GM08714 (cell line): ENCODE results near the gene ECHDC1.

Experiments used
- H3K4me3 ChIP-seq: fragments of 200-500 bp; sonication (Bioruptor generic); 2 replicates; pipeline ENCODE4 v1.5.1; 2014; ENCODE audit warnings: mild to moderate bottlenecking, low read length, inconsistent platforms
- ZNF274 ChIP-seq: IDR thresholded peaks from 2 replicates; pipeline ENCODE4 v1.6.1; 2012; ENCODE audit warnings: mild to moderate bottlenecking, low read depth, low read length

Gene ECHDC1

GRCh38 chr6:127317388-127318128, 25.9 kb downstream of the ECHDC1 start:
- TF ChIP-seq ZNF274 = no peak
- no peak overlapping the region for H3K4me3 ChIP-seq

DNA sequence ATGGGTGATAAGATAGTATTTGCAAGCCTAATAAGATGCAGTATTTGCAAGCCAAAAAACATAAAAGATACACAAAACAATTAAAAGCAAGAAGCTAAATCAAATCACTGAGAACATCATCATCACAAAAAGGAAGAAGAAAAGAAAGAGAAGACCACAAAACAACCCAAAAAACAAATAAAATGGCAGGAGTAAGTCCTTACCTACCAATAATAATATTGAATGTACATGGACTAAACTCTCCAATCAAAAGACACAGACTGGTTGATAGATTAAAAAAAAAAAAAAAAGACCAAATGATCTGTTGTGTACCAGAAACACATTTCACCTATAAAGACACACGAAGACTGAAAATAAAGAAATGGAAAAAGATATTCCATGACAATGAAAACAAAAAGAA, 37.7 kb downstream of the ECHDC1 start:
- H3K4me3 ChIP-seq = no peak overlapping the region
- no peak for TF ChIP-seq ZNF274

DNA sequence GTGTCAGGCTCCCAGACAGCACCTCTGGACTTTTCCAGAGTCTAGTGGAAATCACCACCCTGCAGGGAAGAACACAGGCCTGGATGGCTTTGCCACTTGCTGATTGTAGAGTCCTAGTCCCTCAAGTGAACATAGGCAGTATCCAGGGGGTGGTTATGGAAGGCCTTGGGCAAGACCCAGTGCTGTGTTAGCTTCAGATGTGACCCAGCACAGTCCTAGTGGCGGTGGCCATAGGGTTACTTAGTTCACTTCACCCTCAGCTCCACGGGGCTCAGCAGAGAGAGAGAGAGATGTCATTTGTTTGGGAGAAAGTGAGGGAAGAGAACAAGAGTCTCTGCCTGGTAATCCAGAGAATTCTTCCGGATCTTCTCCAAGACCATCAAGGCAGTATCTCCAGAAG, 39.5 kb downstream of the ECHDC1 start:
- no peak overlapping the region for H3K4me3 ChIP-seq

DNA sequence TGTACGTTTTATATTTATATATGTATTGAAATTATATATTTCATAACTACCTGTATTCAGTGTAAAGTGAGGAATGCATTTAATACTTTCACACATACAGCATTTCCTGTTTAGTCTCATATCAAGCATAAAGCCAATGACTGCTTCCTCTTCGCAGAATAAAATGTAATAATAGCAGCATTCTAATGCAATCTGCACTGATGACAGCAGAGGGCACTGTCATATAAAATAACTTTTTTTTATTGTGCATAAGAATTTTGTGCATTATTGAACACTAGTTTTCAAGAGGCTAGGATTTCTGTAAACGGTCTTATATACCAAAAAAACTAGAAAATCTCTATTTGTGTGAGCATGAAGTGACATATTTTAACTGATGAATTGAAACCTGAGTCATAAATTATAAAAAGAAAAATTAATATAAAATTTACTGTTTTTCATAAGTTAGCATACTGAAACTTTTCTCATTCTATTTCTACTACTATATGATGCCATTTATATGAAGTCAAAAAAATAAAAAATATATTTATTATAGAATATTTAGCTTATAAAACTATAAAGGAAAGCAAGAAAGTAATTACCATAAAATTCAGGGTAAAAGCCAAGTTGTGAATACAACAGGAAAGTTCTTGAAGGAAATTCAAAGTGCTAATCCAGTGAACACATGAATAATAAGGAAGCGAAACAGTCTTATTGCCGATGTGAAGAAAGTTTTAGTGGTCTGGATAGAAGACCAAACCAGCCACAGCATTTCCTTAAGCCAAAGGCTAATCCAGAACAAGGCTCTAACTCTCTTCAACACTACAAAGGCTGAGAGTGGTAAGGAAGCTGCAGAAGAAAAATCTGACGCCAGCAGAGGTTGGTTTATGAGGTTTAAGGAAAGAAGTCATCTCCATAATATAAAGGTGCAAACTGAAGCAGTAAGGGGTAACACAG, 40.4 kb downstream of the ECHDC1 start:
- H3K4me3 ChIP-seq = no peak overlapping the region
- no peak for TF ChIP-seq ZNF274

More for the DNA sequence above, 39.5 kb downstream of the ECHDC1 start:
- no peak for TF ChIP-seq ZNF274

DNA sequence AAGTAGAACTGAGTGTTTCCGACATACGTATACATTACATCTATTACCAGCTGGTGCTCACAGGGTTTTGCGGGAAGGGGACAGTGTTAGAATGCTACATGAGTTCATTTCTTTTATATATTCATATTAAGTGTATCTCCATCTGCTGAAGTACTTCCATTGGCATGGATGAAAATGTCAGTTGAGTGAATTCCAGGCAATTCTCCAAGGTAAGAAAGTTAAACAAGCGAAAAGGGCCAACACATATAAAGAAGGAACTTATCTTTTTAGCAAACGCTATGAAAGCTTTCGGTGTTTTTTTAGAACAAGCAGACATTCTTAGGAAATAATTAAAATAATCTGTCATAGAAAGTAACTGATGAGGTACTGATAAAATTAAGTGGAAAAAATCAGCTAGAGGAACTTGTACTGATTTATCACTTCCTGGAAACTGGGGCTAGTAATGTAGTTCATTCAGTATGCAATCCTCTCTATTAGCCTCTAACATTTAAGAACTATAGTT, 42.2 kb downstream of the ECHDC1 start:
- TF ChIP-seq ZNF274 = no peak
- H3K4me3 ChIP-seq = no peak overlapping the region

GRCh38 chr6:127300411-127300810, 43.0 kb downstream of the ECHDC1 start:
- no peak overlapping the region for H3K4me3 ChIP-seq
- no peak for TF ChIP-seq ZNF274

DNA sequence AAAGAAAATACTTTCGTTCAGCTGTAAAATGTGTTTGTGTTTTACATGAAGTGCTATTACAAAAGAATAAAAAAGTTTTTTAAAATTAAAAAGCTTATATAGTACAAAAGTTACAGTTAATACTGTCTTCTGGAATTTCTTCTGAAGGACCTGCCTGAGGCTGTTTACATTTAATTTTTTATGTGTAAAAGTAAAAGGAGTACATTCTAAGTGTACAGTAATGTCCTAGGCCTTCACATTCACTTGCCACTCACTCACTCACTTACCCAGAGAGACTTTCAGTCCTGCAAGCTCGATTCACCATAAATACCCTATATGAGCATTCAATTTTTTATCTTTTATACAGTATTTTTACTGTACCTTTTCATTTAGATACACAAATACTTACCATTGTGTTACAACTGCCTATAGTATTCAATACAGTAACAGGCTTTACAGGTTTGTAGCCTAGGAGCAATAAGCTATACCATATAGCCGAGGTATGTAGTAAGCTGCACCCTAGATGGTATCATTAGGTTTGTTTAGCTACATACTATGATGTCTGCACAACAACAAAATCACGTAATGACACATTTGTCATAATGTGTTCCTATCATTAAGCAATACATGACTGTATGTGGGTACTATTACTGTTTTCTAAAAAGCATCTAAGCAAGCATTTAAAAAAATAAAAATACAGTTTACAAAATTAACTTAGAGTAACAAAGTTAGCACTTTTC, 43.7 kb downstream of the ECHDC1 start:
- TF ChIP-seq ZNF274 = no peak
- no peak overlapping the region for H3K4me3 ChIP-seq

DNA sequence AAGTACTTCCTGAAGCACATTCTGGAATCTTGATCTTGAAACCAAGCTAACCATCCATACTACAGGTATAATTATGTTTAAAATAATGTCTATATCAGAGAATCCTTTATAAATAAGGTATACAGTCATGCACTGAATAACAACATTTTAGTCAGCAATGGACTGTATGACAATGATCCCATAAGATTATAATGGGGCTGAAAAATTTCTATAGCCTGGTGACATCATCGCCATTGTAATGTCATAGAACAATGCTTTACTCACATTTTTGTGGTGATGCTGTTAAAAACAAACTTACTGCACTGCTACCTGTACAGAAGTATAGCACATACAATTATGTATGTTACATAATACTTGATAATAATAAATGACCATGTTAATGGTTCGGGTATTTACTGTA, 44.9 kb downstream of the ECHDC1 start:
- H3K4me3 ChIP-seq = no peak overlapping the region
- no peak for TF ChIP-seq ZNF274

DNA sequence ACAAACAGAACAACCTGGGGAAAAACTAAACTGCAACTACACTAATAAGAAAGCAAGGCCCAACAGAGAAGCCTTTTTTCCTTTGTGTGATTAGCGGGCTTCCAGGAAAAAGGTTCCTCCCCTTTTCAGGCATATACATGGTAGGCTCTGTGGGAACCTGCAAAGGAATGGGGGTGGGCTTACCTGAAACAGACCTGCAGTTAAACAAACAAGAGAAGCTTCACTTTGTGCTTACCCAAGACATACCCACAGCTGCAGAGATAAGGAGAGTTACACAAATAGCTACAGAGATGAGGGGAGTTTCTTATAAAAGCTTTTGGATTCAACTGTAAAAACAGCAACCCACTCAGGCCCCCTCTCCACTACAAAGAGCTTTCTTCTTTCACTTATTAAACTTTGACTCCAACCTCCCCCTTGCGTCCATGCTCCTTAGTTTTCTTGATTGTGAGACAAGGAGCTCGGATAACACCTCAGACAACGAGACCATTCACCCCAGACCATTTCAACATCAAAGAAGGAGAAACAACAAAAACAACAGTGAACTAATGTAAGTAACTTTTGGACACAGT, 45.8 kb downstream of the ECHDC1 start:
- TF ChIP-seq ZNF274 = no peak
- no peak overlapping the region for H3K4me3 ChIP-seq

GRCh38 chr6:127291495-127291894, 51.9 kb downstream of the ECHDC1 start:
- no peak overlapping the region for H3K4me3 ChIP-seq
- TF ChIP-seq ZNF274 = no peak

GRCh38 chr6:127290391-127291265, 52.8 kb downstream of the ECHDC1 start:
- H3K4me3 ChIP-seq = no peak overlapping the region
- TF ChIP-seq ZNF274 = no peak

- TF ChIP-seq ZNF274 = no peak
- no peak overlapping the region for H3K4me3 ChIP-seq
Measured at GRCh38 chr6:127289934-127290333, 53.5 kb downstream of the ECHDC1 start.

DNA sequence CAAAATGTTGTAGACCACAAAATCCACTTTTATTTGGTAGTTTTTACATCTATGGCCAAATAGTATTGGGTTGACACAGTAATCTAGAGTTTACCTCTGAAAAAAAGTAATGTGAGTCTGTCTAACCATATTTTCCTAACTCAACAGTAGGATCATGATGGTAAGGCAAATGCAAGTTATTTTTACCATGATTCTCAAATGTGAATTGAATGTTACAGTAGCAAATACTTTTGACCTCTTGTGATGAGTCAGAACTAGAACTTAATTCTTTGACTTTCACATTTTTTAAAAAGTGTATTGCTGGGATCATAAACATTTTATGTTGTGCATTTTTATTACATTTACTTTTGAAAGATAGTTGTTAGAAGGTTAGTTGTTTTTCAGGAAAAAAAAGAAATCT, 54.7 kb downstream of the ECHDC1 start:
- no peak overlapping the region for H3K4me3 ChIP-seq
- no peak for TF ChIP-seq ZNF274
